Peyer's patch (tissue), 4 donors: ENCODE measurements around the gene BMP3.
A peak's percentile ranks its signal among the peaks of the same experiment; 100 is the strongest.

Experiments
- POLR2A ChIP-seq, 2 donors: fragments of 450-650 bp; IDR thresholded peaks; one replicate each; pipeline ENCODE4 v1.5.1; 2017; ENCODE audit warnings: antibody characterized with exemption in 2 of 2, mild to moderate bottlenecking in 2 of 2, moderate library complexity in 2 of 2
- TF ChIP-seq, protein P1 (sequence below), 6 experiments: fragments of 450-650 bp in 4 of 6; fragments of 200-600 bp in 2 of 6; sonication (generic) in 1 of 6; IDR thresholded peaks; one replicate each; pipeline ENCODE4 v1.5.1; 2017 to 2019; ENCODE audit warnings: antibody characterized with exemption in 6 of 6, mild to moderate bottlenecking in 3 of 6, moderate library complexity in 1 of 6

DNA sequence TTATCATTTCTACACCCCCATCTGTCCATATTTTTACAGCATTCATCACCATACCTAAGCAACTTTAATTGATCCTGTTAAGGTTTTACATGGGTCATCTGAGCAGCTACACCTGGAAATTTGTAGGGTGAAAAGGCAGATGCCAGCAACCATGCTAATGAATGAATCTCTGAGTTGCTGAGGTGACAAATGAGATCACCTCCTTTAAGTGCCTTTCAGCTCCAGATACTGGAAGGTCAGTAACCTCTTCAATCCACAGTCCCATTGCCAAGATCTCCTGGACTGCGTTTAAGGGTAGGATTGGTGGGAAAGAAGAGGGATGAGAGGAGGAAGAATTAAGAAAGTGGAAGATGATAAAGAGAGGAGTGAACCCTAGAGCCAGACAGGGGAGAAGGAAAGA, 8.5 kb upstream of the BMP3 start:
- TF ChIP-seq POLR2A (IDR thresholded peaks at IDR 0.05): no peak
- TF ChIP-seq, protein P1, sequence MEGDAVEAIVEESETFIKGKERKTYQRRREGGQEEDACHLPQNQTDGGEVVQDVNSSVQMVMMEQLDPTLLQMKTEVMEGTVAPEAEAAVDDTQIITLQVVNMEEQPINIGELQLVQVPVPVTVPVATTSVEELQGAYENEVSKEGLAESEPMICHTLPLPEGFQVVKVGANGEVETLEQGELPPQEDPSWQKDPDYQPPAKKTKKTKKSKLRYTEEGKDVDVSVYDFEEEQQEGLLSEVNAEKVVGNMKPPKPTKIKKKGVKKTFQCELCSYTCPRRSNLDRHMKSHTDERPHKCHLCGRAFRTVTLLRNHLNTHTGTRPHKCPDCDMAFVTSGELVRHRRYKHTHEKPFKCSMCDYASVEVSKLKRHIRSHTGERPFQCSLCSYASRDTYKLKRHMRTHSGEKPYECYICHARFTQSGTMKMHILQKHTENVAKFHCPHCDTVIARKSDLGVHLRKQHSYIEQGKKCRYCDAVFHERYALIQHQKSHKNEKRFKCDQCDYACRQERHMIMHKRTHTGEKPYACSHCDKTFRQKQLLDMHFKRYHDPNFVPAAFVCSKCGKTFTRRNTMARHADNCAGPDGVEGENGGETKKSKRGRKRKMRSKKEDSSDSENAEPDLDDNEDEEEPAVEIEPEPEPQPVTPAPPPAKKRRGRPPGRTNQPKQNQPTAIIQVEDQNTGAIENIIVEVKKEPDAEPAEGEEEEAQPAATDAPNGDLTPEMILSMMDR (IDR thresholded peaks at IDR 0.05): peak in 1 of 6 experiments; percentile 11
